Activated T-cell treated with anti-CD3 and anti-CD28 coated beads, Interleukin-2, amount 50 U/mL, for 24 hours (primary cell): Measurements from ENCODE around the gene SEMA6A.

Experiments used
- DNase-seq: peaks from one replicate; pipeline ENCODE4 v3.0.0-alpha.2; 2020
- H3K27ac Mint-ChIP-seq: 2 replicates; pipeline ENCODE4 v1.8.0; 2020; ENCODE audit warnings: mild to moderate bottlenecking, mixed read lengths
- H3K27me3 Mint-ChIP-seq: 2 replicates; pipeline ENCODE4 v1.8.0; 2020; ENCODE audit warnings: mixed read lengths
- H3K36me3 Mint-ChIP-seq: 2 replicates; pipeline ENCODE4 v1.8.0; 2020; ENCODE audit warnings: low read depth, mixed read lengths
- H3K4me1 Mint-ChIP-seq: 2 replicates; pipeline ENCODE4 v1.8.0; 2020; ENCODE audit warnings: low read depth, mixed read lengths
- H3K4me3 Mint-ChIP-seq: 2 replicates; pipeline ENCODE4 v1.8.0; 2020; ENCODE audit warnings: mild to moderate bottlenecking, moderate library complexity, mixed read lengths
- H3K9me3 Mint-ChIP-seq: 2 replicates; pipeline ENCODE4 v1.8.0; 2020; ENCODE audit warnings: mixed read lengths

Gene SEMA6A, protein sequence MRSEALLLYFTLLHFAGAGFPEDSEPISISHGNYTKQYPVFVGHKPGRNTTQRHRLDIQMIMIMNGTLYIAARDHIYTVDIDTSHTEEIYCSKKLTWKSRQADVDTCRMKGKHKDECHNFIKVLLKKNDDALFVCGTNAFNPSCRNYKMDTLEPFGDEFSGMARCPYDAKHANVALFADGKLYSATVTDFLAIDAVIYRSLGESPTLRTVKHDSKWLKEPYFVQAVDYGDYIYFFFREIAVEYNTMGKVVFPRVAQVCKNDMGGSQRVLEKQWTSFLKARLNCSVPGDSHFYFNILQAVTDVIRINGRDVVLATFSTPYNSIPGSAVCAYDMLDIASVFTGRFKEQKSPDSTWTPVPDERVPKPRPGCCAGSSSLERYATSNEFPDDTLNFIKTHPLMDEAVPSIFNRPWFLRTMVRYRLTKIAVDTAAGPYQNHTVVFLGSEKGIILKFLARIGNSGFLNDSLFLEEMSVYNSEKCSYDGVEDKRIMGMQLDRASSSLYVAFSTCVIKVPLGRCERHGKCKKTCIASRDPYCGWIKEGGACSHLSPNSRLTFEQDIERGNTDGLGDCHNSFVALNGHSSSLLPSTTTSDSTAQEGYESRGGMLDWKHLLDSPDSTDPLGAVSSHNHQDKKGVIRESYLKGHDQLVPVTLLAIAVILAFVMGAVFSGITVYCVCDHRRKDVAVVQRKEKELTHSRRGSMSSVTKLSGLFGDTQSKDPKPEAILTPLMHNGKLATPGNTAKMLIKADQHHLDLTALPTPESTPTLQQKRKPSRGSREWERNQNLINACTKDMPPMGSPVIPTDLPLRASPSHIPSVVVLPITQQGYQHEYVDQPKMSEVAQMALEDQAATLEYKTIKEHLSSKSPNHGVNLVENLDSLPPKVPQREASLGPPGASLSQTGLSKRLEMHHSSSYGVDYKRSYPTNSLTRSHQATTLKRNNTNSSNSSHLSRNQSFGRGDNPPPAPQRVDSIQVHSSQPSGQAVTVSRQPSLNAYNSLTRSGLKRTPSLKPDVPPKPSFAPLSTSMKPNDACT

DNA sequence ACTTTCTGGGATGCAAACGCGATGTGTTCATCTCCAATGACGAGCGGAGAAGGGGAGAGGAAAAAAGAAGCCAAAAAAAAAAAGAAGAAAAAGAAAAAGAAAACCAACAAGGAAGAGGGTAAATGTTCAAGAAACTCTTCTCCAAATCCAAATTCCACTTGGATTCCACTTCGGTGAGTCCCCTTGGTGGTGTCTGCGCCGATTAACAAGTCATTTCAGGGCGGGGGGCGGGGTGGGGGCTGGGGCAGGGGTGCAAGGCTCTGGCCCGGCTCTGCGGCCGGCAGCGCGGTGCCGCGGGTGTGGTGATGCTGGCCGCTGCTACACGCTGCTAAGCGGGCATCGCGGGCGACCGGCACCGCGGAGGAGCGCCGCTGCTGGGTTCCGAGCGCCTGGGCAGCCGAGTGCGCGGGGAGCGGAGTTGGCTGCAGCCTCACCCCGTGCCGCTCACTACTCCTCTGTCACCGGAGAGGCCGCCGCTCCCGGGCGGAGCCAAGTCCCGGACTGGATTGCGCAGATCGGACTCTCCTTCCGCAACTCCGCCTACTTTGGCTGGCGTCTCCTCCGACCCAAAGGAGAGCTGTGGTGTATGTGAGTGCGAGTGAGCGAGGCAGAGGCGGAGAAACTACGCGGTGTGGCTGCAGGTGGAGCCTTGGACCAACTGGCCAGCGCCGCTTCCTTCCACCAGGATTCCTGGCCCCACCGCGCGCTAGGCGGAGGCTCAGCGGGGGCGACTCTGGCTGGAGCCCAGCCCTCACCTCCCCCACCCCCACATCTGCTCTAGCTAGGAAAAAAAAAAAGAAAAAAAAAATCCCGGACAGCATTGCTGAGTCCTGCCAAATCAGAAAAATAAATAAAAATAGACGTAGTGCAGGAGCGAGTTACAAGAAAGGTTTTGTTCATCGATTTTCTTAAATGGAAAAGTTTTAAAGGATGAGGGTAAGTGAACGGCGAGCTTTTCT lies at the start of gene SEMA6A:
Gene SEMA6A (minus strand): TSS at position 457 of the 959 bp plus-strand sequence. CDS start 69,879 bp downstream, outside the sequence.
- Mint-ChIP-seq H3K4me3 (peak within 1 kb of the TSS; percentile 74), H3K27me3 (peaks cover 92% of the 10 kb centered on the region), H3K4me1 (peaks cover 29% of the 10 kb centered on the region), H3K27ac (no peak within 1 kb of the TSS), H3K36me3 (no peaks in the 10 kb centered on the region), H3K9me3 (no peaks in the 10 kb centered on the region)
- DNase-seq = peak; percentile 72

DNA sequence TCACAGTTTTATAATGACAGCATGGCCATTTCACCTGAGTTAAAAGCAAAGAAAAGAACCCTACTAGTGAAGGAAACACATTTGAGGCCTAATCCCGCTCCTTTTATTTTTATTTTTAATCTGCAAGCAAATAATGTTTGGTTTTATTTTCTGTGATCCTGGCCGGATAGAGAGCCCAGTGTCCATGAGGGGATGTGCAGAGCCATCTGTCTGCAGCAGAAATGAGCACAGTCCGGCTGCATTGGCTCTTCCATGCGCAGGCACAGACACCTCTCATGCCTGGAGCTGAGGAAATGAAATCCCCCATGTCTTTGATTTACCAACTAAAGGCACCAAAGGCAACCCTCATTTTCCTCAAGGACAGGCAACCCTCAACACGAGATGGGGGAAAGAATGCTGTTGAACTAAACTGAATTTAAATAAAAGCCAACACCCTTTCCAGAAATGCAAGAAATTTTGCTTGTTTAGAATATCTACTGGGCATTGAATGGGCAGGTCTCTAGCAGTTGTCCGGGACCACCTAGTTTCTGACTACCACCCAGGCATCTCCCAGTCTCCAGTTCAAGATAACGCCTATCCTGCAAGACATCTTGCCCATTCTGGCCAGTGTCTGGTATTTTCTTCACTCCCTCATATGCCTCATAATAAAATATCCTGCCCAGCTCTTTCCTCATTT lies 47.9 kb upstream of the SEMA6A start:
- Mint-ChIP-seq H3K27ac (no peak overlapping the region), H3K36me3 (no peaks in the 10 kb centered on the region), H3K27me3 (no peaks in the 10 kb centered on the region), H3K4me1 (no peaks in the 10 kb centered on the region), H3K4me3 (no peak overlapping the region), H3K9me3 (no peaks in the 10 kb centered on the region)
- no peak for DNase-seq

DNA sequence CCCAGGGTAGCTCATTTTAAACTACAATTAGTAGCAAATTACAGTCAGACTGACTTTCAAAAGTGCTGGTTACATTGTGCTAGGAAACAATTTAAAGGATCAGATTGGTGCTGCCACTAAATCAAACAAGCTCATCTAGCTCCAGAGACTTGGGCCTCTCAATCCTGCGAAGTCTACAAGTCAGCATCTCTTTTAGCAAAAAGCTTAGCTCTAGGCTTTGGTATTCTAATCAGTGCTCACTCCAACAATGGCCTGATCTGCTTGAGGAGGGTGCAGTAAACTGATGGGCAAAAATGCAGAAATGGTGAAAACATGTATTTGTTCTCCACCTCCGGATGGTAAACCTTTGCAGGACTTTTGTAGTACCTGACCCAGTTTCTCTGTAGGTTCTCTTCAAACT lies 47.0 kb upstream of the SEMA6A start:
- Mint-ChIP-seq H3K27ac (no peak overlapping the region), H3K27me3 (no peaks in the 10 kb centered on the region), H3K4me3 (no peak overlapping the region), H3K36me3 (no peaks in the 10 kb centered on the region), H3K9me3 (no peaks in the 10 kb centered on the region), H3K4me1 (no peaks in the 10 kb centered on the region)
- DNase-seq = no peak

DNA sequence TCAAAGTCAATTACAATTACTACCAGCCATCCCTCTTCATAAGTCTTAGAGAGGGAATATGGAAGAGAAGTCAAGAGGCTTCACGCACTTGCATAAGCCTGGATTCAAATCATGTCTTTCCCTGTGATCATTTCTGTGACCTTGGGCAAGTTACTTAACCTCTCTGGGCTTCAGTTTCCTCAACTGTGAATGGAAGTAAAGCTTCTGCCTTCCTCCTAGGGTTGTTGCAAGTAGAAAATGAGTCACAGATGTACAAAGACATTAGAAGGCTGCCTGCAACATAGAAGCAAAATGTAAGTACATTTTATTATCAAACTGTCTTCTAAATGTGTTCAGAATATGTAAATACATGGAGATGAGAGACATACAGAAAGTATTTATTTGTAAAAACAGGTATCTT lies 42.3 kb upstream of the SEMA6A start:
- no peak overlapping the region for H3K27ac Mint-ChIP-seq
- H3K9me3 Mint-ChIP-seq = no peaks in the 10 kb centered on the region
- no peak overlapping the region for H3K4me3 Mint-ChIP-seq
- peaks cover 10% of the 10 kb centered on the region for H3K27me3 Mint-ChIP-seq
- no peaks in the 10 kb centered on the region for H3K4me1 Mint-ChIP-seq
- H3K36me3 Mint-ChIP-seq = no peaks in the 10 kb centered on the region
- no peak for DNase-seq

DNA sequence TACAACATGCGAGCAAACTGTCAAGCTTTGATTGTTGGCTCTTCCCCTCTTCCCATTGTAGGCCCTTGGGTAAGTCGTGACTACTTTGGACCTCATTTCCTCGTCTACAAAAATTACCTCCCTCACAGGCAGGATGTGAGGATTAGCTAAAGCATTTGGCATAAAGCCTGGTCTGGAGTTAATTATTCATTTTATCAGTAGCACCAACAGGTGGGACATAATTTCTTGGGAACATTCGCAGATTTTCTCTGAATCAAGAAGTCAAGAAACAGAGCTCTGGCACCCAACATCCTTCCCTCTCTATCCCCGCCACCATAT lies 39.9 kb upstream of the SEMA6A start:
- Mint-ChIP-seq H3K27ac (no peak overlapping the region), H3K27me3 (peaks cover 13% of the 10 kb centered on the region), H3K4me1 (no peaks in the 10 kb centered on the region), H3K4me3 (no peak overlapping the region), H3K9me3 (no peaks in the 10 kb centered on the region), H3K36me3 (no peaks in the 10 kb centered on the region)
- DNase-seq = no peak

DNA sequence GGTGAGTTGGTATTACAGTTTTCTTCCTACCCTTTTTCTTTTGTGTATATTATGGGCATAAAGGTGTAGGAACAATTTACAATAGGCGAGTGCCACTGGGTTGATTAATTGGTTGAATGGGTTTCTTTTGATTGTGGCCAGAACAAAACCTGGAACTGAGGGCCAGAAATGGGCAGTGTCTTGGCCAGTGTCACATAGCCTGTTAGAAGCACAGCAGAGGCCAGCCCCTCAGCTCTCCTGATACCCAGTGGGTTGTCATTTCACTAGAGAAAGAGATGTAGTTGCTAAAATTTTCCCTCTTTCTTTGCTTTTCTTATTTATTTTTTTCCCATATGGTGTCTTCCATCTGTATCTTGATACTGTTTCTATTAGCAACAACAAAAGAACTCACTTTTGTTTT lies 38.8 kb upstream of the SEMA6A start:
- Mint-ChIP-seq H3K9me3 (no peaks in the 10 kb centered on the region), H3K4me3 (no peak overlapping the region), H3K27ac (no peak overlapping the region), H3K36me3 (no peaks in the 10 kb centered on the region), H3K27me3 (peaks cover 13% of the 10 kb centered on the region), H3K4me1 (no peaks in the 10 kb centered on the region)
- DNase-seq = no peak

DNA sequence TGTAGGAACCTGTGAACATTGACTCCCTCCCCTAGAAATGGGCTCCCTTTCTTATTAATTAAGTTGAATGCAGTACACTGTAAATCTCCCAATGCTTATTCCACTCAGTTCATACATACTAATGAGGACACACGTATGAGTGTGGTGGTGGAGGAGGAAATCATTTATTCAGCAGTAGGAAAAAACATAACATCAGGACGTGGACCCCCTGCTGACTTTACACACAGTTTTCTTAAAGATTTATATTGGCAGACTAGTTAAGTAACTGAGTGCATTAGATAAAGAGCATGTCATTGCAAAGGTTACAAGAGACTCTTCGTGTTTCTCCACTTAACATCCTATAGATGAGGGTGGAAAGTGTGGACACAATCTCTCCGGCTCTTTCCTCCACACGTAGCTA lies 37.8 kb upstream of the SEMA6A start:
- Mint-ChIP-seq H3K4me1 (no peaks in the 10 kb centered on the region), H3K4me3 (no peak overlapping the region), H3K9me3 (no peaks in the 10 kb centered on the region), H3K27ac (no peak overlapping the region), H3K36me3 (no peaks in the 10 kb centered on the region), H3K27me3 (peaks cover 13% of the 10 kb centered on the region)
- DNase-seq = no peak

DNA sequence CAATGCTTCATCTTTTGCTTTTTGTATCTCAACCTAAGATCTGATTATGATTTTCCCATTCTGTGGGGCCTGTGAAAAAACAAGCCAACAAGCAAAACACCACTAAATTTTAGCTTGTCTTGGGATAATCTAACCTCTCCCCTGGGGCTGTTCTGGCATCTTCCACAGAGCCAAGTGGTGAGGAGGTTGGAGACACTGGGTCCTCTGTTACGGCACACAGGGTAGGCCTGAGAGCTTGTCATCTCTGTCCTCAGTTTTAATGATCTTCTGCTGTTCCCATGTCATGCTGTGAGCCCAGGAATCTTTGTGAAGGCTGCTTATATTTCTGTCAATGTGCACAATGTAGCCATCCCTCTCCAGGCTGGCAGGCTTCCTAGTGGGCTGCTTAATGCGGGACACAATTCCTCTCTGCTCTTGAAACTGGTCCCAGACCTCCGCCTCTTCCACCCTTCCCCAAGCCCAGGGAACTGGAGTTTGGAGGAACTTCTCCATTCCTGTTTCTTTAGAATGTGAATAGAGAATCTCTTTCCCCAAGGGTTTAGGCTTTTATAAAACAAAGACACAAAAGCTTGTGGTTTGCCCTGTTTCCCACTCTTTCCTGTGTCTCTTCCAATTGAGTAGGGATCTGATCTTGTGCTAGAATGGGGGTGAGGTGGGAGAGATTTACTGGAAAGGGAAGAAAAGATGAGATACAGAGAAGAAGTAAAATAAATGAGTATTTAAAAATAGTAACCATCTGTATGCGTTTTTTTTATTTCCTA lies 30.9 kb upstream of the SEMA6A start:
- Mint-ChIP-seq H3K27ac (no peak overlapping the region), H3K27me3 (peaks cover 3% of the 10 kb centered on the region), H3K9me3 (no peaks in the 10 kb centered on the region), H3K36me3 (no peaks in the 10 kb centered on the region), H3K4me3 (no peak overlapping the region), H3K4me1 (no peaks in the 10 kb centered on the region)
- no peak for DNase-seq

DNA sequence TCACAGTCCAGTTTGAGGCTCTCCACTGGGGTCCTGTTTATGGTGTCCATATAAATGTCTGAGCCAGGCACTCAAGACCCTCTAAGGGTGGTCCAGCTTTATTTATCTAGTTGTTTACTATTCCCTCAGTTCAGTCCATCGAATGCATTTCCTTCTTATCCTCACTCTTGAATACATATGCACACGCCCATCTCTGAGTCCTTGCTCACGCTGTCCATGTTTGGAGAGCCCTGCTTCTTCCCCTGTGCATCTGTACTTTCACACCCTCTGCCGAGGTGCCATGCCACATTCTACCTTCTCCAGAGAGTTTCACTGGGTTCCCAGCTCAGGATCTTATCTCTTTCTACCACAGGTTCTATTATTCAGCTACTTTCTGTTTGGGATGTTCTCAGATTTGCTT lies 30.2 kb upstream of the SEMA6A start:
- Mint-ChIP-seq H3K4me3 (no peak overlapping the region), H3K36me3 (no peaks in the 10 kb centered on the region), H3K27ac (no peak overlapping the region), H3K9me3 (no peaks in the 10 kb centered on the region), H3K4me1 (no peaks in the 10 kb centered on the region), H3K27me3 (peaks cover 3% of the 10 kb centered on the region)
- no peak for DNase-seq

DNA sequence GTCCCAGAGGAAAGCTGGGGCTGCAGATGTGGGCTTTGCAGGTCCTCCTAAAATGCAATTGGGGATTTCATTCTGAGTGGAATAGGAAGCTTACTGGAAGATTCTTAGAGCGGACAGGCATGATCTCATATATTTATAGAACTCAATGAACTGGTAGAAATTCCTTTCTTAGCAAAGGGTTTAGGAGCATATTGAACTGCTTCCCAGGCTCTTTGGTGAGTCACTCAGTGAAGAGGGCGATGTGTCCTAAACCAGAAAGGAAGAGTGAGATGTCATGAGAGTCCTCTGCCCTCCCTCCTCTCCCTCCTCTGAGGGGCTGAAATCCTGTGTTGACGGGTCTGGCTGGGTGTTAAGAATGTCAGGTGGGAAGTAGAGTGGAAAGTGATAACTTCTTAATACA lies 26.3 kb upstream of the SEMA6A start:
- peaks cover 3% of the 10 kb centered on the region for H3K27me3 Mint-ChIP-seq
- H3K27ac Mint-ChIP-seq = no peak overlapping the region
- H3K4me1 Mint-ChIP-seq = no peaks in the 10 kb centered on the region
- H3K36me3 Mint-ChIP-seq = no peaks in the 10 kb centered on the region
- no peak for DNase-seq
- H3K4me3 Mint-ChIP-seq = no peak overlapping the region
- H3K9me3 Mint-ChIP-seq = no peaks in the 10 kb centered on the region

DNA sequence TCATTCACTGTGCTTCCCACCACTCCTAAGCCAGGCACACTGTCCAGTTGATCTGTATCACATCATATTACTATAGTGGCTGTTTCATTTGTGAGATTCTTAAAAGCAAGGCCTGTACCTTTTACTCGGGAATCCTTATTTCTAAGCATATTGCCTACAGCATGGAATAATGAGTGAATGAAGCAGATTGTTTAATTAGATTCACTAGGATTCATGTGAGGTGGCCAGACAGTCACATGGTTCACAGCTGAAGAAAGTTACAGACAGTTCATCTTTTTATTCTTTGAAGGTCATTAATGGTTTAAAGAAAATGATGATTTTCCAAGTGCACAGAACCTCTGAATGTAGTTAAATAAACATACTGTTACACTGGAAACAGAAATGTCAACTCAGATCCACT lies 24.3 kb upstream of the SEMA6A start:
- peaks cover 3% of the 10 kb centered on the region for H3K27me3 Mint-ChIP-seq
- H3K36me3 Mint-ChIP-seq = no peaks in the 10 kb centered on the region
- H3K4me3 Mint-ChIP-seq = no peak overlapping the region
- no peaks in the 10 kb centered on the region for H3K9me3 Mint-ChIP-seq
- H3K27ac Mint-ChIP-seq = no peak overlapping the region
- no peak for DNase-seq
- no peaks in the 10 kb centered on the region for H3K4me1 Mint-ChIP-seq

DNA sequence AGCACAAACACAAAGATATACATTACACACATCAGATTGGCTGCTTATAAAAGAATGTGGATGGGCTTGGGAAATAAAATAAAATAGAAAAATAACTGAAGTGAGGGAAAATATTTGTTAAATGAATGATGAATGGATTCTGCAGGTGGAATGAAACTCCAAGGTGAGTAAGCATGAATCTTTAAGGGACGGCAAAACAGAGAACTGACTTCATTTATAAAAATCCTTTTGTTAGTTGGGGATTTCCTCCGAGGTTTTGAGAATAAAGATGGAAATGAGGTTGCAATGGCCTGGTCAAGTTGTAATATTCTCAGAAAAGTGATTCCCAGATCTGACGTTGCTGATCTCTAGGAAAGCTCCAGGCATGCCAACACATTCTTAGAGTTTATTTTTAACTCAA lies 20.9 kb upstream of the SEMA6A start:
- H3K27me3 Mint-ChIP-seq = no peaks in the 10 kb centered on the region
- no peak overlapping the region for H3K27ac Mint-ChIP-seq
- DNase-seq = no peak
- H3K4me1 Mint-ChIP-seq = no peaks in the 10 kb centered on the region
- H3K4me3 Mint-ChIP-seq = no peak overlapping the region
- peaks cover 3% of the 10 kb centered on the region for H3K9me3 Mint-ChIP-seq
- H3K36me3 Mint-ChIP-seq = no peaks in the 10 kb centered on the region

DNA sequence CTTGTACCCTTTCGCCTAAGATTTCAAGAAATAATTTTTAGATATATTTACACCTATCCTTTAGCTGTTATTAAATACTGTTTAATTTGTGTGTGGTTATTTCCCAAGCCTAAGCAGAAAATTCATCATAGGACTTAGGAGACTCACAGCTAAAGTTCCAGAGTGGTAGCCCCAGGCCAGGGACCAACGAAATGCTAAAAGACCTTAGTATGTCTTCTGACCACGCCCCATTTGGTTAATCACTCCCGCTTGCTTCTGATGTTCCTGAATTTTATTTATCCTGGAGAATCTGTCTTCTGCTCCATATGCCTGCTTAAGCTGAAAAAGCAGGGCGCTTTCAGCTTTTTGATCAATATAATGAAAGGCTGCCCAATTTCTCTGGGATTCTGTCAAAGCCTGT lies 18.7 kb upstream of the SEMA6A start:
- Mint-ChIP-seq H3K27me3 (no peaks in the 10 kb centered on the region), H3K4me1 (no peaks in the 10 kb centered on the region), H3K9me3 (peaks cover 3% of the 10 kb centered on the region), H3K4me3 (no peak overlapping the region), H3K36me3 (no peaks in the 10 kb centered on the region), H3K27ac (no peak overlapping the region)
- DNase-seq = no peak
